GM19324 (cell line): ENCODE measurements around the gene NFIA.
"Not testable (repeated sequence)": the region's sequence is repeated elsewhere in the genome, so short reads cannot be mapped to it uniquely, and the experiment has no call there.

Source experiments
- ATAC-seq: cut with Tn5 transposase; IDR thresholded peaks from one replicate; pipeline ENCODE4 v1.9.1; 2021; ENCODE audit warnings: mild to moderate bottlenecking, moderate library complexity; ENCODE audit not compliant: unreplicated experiment, low FRiP score

The NFIA gene

DNA sequence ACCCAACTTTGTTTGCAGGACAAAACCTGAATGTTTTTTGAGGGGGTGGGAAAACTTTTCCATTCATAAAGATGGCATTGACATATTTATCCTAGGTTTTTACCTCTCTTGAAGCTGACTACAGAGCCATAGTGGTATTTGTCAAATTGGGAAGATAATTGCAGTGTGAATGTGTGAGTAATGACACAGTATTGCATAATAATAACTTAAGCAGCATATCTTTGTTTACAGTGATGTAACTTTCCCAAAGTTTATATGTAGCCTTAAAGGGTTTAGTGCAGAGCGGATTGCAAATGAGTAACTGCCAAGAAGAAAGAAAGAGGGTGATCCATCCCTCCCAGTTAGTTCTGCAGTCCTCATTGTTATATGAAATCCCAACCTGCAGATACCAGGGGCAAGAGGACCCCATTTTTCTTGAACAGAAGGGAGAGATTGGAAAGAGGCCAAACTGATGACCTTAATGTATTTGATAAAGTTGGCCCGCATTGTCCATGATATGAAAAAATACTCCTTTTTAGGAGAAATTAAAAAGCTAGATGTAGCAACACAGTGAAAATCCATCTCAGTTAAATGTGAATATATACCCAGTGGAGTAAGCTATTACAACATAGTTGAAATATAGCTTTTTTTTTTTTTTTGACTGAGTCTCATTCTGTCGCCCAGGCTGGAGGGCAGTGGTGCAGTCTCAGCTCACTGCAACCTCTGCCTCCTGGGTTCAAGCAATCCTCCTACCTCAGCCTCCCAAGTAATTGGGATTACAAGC is 23.7 kb upstream of the NFIA start:
- ATAC-seq: no peak

GRCh38 chr1:61061601-61062000 is 20.8 kb upstream of the NFIA start:
- not testable (repeated sequence) for ATAC-seq

- ATAC-seq: no peak
These were observed 17.7 kb upstream of the NFIA start for GRCh38 chr1:61064673-61065072.

GRCh38 chr1:61067446-61068019 is 14.8 kb upstream of the NFIA start:
- ATAC-seq: no peak

- no peak for ATAC-seq
These were observed 12.3 kb upstream of the NFIA start for GRCh38 chr1:61070054-61070453.

- ATAC-seq: no peak
These were observed 10.9 kb upstream of the NFIA start for GRCh38 chr1:61071205-61072130.

- ATAC-seq: no peak
These were observed 8.5 kb upstream of the NFIA start for GRCh38 chr1:61073871-61074270.

- not testable (repeated sequence) for ATAC-seq
These were observed 6.5 kb upstream of the NFIA start for GRCh38 chr1:61075833-61076232.

DNA sequence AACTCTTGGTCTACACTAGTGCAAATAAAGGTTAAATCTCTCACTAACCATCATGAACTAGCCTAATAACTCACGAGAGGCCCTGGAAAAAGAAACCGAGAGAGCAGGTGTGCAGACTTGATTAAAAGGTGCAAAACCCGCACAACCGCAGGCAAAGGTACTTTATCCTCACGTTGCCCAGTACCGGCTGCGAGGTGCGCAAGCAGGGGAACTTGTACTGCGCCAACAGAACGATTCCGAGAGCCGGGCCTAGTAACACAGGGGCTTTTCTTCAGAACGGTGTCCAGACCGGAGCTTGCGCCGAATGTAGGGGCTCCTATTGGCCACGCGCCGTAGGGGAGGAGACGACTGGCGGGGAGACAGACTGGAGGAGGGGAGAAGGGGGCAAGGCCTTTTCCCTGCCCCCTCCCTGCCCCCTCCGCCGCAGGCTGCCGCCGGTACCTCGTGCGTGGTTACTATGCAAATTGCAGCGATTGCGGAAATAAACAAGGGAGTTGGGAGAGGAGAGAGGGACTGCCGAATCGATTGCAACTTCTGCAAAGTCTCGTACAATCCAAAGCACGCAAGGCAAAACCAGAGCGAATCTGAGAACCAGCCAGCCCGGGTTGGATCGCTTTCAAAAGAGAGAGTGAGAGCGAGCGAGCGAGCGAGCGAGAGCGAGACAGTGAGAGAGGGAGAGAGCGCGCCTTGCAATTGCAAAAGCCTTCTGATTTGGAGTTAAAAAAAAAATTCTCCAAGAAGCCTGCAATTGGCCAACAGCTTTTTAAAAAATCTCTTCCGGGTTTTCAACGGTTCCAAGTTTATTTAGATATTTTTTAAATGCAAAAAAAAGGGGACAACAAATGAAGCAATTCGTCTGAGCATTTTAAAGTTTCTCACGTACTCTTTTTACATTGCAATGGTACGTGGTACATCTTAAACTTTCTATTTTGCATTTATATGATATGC is 5.4 kb upstream of the NFIA start:
- ATAC-seq: peak; percentile 85

DNA sequence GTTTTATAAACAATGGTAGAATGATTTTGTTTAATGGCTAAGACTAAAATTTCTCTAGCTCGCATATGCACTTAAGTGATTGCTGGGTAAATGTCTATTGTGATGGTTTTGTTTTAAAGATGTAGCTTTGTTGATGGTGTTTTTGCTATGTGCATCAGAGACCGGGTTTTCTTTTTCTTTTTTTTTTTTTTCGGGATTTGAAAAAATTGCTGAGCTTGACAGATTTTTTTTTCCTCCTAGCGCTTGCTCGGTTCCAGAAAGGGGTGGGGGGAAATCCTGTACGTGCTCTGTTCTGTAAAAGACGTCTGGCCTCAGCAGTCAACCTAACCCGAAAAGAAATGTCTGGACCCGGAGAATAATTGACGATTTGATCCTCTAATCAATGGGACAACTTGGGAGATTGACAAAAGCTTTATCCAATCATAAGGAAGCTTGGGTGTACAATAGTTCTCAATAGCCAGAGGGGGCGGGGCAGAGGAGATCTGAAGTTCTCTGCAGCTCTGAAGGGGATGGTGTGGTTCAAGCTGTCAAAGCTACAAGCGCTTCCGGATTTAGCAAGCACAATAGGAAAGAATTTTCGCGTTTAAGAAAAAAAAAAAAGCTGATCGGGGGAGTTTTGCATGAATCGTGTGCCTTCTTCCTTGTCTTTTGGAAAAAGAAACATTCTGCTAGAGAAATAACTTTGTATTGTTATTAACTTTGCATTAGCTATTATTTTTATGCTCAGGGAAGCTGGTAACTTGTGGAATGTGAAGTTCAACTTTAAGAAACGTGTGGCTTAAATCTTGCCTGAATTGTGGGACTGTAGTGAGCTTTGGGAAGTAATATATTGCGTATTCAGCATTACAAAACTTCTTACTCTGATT is 4.5 kb upstream of the NFIA start:
- no peak for ATAC-seq

- ATAC-seq: no peak
These were observed 3.6 kb upstream of the NFIA start for GRCh38 chr1:61078618-61079295.

DNA sequence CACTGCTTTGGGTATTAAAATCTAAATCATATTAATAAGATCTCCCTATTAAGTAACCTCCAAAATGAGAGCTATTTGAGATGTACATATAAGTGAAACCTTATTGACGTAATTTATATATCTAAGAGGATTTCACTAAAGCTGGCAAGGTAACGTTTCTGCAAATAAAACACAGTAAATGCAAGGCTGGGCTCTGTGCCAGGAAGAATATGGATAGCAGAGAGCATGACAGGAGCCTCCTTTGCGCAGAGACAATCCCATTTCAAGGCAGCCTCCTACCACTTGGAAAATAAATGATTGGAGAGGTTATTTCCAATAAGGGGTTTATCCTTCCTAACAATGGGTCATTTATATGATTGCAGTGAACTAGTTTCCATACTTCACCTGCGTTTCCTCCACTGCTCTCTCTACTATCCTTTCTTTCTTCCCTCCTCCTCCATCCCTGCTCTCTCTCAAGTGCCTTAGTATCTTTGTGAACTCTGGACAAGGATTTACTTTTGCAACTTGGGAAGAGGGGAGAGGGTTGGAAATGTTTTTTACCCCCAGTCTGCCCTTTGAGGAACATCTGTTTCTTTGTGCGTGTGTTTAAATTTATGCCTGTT is 3.0 kb upstream of the NFIA start:
- ATAC-seq: no peak

GRCh38 chr1:61079898-61080336 is 2.4 kb upstream of the NFIA start:
- no peak for ATAC-seq

- ATAC-seq: no peak
These were observed 1.8 kb upstream of the NFIA start for GRCh38 chr1:61080413-61081143.

- no peak for ATAC-seq
These were observed 1.1 kb upstream of the NFIA start for GRCh38 chr1:61081144-61081685.

GRCh38 chr1:61081686-61082310 is 563 bp upstream of the NFIA start:
- ATAC-seq: no peak
